NB4 (cell line): ENCODE measurements around the gene CXCL3.

ENCODE experiments used
- CTCF ChIP-seq: IDR thresholded peaks from one replicate; pipeline ENCODE4 v1.5.1; 2012; ENCODE audit warnings: low read depth, low read length
- MAX ChIP-seq: IDR thresholded peaks from 2 replicates; pipeline ENCODE4 v1.6.1; 2011; ENCODE audit warnings: low read depth, low read length
- POLR2A ChIP-seq: IDR thresholded peaks from 2 replicates; pipeline ENCODE4 v1.6.1; 2011; ENCODE audit warnings: mild to moderate bottlenecking; ENCODE audit not compliant: insufficient read length; ENCODE audit errors: extremely low read depth

DNA sequence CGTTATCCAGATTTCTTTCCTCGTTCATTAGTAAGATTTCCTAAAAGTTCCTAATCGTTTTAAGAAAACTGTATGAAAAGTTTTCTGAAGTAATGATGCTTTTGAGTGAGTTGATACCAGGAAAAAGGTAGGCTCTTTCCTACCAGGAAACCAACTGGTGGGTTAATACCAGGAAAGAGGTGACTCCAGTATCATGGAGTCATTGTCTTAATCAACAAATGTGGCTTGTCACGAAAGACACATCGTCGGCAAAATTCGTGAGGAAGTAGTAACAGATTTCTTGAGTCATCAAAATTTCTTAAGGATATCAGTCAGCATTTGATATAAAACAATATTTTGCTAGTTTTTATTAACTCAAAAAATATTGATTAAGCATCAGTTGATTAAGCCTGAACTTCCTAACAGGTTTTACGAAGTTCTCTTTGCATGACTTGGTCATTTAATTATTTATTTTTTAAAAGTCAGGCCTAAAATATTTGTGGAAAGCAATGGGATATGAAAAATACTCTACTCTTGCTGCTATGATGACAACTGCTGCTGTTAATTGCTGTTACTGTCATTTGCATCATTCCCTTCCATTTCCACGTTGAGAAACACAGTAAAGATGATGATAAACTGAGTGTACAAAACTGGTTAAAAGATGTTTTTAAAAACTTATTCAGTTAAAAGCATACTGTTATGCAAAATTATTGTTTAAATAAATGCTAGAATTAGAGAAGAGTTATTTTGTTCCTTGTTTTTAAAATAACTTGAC, 47.3 kb downstream of the CXCL3 start:
- TF ChIP-seq POLR2A (no peak), CTCF (no peak), MAX (no peak)
